K562 (cell line): ENCODE data around the gene ATPAF2. TPM values are rescaled to one million over a fixed set of nuclear protein-coding genes. Genes with fewer than 3 reads are reported as not detected.

Experiments
- ATAC-seq: fragments of 200-7000 bp; cut with Tn5 transposase; 3 replicates; pipeline ENCODE4 v1.9.1; 2020; ENCODE audit warnings: moderate library complexity
- BruUV-seq: library from RNA; stranded (reverse); fragments of 400-500 nt; replicated peaks from 2 replicates; lab custom pipeline; 2021; lab: Mats Ljungman, UMichigan
- CTCF ChIA-PET: fragments of 300-600 bp; formaldehyde crosslinking; extraction: SDS; loops from one replicate; lab custom pipeline; 2021; ENCODE audit warnings: low intra/inter-chr PET ratio; lab: Yijun Ruan, JAX
- POLR2A ChIA-PET: fragments of 300-600, 350-650 bp; sonication (Branson Sonifier 250); formaldehyde crosslinking; extraction: SDS; loops from one replicate; lab custom pipeline; 2021; ENCODE audit warnings: antibody characterized with exemption, inconsistent platforms; lab: Yijun Ruan, JAX
- DNase-seq, 4 experiments: peaks; one replicate each; pipeline versions ENCODE4 v3.0.0 to v3.0.0-alpha.2; 2011 to 2018; ENCODE audit warnings: low spot score in 3 of 4, mixed read lengths in 3 of 4; ENCODE audit errors: extremely low read depth in 1 of 4
- FAIRE-seq: peaks from 2 replicates; lab custom pipeline; 2011; peaks lifted over from hg19 to GRCh38; lab: Jason Lieb, UNC
- H2AFZ ChIP-seq: 2 replicates; pipeline ENCODE4 v1.6.0; 2011; ENCODE audit warnings: low read depth, low read length, control low read depth, inconsistent platforms
- H3K27ac ChIP-seq: fragments of 200-600 bp; 3 replicates; pipeline ENCODE4 v1.8.0; 2011; ENCODE audit warnings: low read depth, mild to moderate bottlenecking, control low read depth, inconsistent platforms, low read length, moderate library complexity, mixed read lengths; ENCODE audit errors: extremely low read depth
- H3K27me3 ChIP-seq, 2 experiments: fragments of 300-600 bp in 1 of 2; 2 replicates in 1 of 2; 3 replicates in 1 of 2; pipeline versions ENCODE4 v1.6.0 to v1.8.0; 2011; ENCODE audit warnings: inconsistent platforms in 2 of 2, low read length in 2 of 2, mild to moderate bottlenecking in 1 of 2, mixed read lengths in 1 of 2, moderate library complexity in 1 of 2; ENCODE audit not compliant: control insufficient read depth in 2 of 2, insufficient read depth in 2 of 2
- H3K36me3 ChIP-seq: fragments of 300-600 bp; 3 replicates; pipeline ENCODE4 v1.8.0; 2011; ENCODE audit warnings: mild to moderate bottlenecking, low read length, inconsistent platforms; ENCODE audit not compliant: control insufficient read depth, insufficient read depth
- H3K4me1 ChIP-seq, 2 experiments: fragments of 200-600 bp in 1 of 2; replicated peaks in 1 of 2; 2 replicates in 1 of 2; 3 replicates in 1 of 2; pipeline versions ENCODE4 v1.5.1 to v1.8.0; 2011; ENCODE audit warnings: inconsistent platforms in 2 of 2, low read length in 2 of 2, mild to moderate bottlenecking in 1 of 2, mixed read lengths in 1 of 2, moderate library complexity in 1 of 2; ENCODE audit not compliant: control insufficient read depth in 2 of 2, insufficient read depth in 2 of 2
- H3K4me2 ChIP-seq: 2 replicates; pipeline ENCODE4 v1.6.1; 2011; ENCODE audit warnings: low read length, control low read depth, inconsistent platforms, mixed read lengths; ENCODE audit not compliant: insufficient read depth
- H3K4me3 ChIP-seq: fragments of 200-600 bp; sonication (generic), shearing (Covaris generic); 2 replicates; pipeline ENCODE4 v1.5.1; 2016; ENCODE audit warnings: control low read depth, inconsistent platforms
- H3K79me2 ChIP-seq: fragments of 200-600 bp; 3 replicates; pipeline ENCODE4 v1.8.0; 2011; ENCODE audit warnings: low read length, inconsistent platforms; ENCODE audit not compliant: control insufficient read depth, insufficient read depth
- H3K9ac ChIP-seq, 2 experiments: 2 replicates each; pipeline versions ENCODE4 v1.6.0 to v1.6.1; 2011; ENCODE audit warnings: low read depth in 2 of 2, low read length in 2 of 2, control low read depth in 1 of 2, inconsistent platforms in 1 of 2, mild to moderate bottlenecking in 1 of 2, mixed read lengths in 1 of 2; ENCODE audit not compliant: insufficient read depth in 1 of 2
- H3K9me1 ChIP-seq: one replicate; pipeline ENCODE4 v1.6.0; 2011; ENCODE audit warnings: inconsistent platforms, mild to moderate bottlenecking, low read length, moderate library complexity; ENCODE audit not compliant: control insufficient read depth, insufficient read depth
- H3K9me3 ChIP-seq: replicated peaks from 2 replicates; pipeline ENCODE4 v1.5.1; 2011; ENCODE audit warnings: low read depth, low read length, inconsistent platforms; ENCODE audit not compliant: control insufficient read depth, insufficient read depth
- H4K20me1 ChIP-seq: replicated peaks from 2 replicates; pipeline ENCODE4 v1.6.1; 2011; ENCODE audit warnings: low read length, inconsistent platforms, mixed read lengths; ENCODE audit not compliant: control insufficient read depth, insufficient read depth
- CEBPB ChIP-seq: fragments of 450-650 bp; IDR thresholded peaks from 2 replicates; pipeline ENCODE4 v1.6.1; 2016; ENCODE audit warnings: missing genetic modification characterization, missing compliant biosample characterization
- CEBPG ChIP-seq, 3 experiments: fragments of 200-800 bp in 1 of 3; sonication (Bioruptor generic) in 1 of 3; sonication (generic) in 1 of 3; formaldehyde crosslinking in 1 of 3; IDR thresholded peaks in 2 of 3; conservative IDR thresholded peaks in 1 of 3; 2 replicates each; pipeline versions ENCODE4 v1.6.1 to v1.8.0; 2016 to 2022; ENCODE audit warnings: missing compliant biosample characterization in 2 of 3, missing genetic modification characterization in 2 of 3, mild to moderate bottlenecking in 1 of 3, missing genetic modification reagents in 1 of 3
- ZNF696 ChIP-seq: fragments of 250-450 bp; sonication (Bioruptor Pico); conservative IDR thresholded peaks from 2 replicates; pipeline ENCODE4 v1.4.0; 2020; ENCODE audit warnings: mild to moderate bottlenecking, moderate library complexity
- WGBS: fragments of 100-300 bp; shearing (Covaris generic); methylation state at CpG from one replicate; pipeline ENCODE4 v1.1.6; 2016; ENCODE audit warnings: low coverage, mixed read lengths; ENCODE audit not compliant: insufficient coverage; ENCODE audit errors: missing lambda C conversion rate; 5-methylcytosine and 5-hydroxymethylcytosine counted together
- in situ Hi-C: fragments of 300-500 bp; cut with MboI; formaldehyde crosslinking; loops from 4 replicates; pipeline ENCODE4 v1.15.0; 2018; ENCODE audit warnings: inconsistent platforms, mixed read lengths
- intact Hi-C: fragments of 100-400 bp; cut with micrococcal nuclease; formaldehyde crosslinking; loops from 2 replicates; pipeline ENCODE4 v1.14.2; 2022
- polyA plus RNA-seq, 8 experiments: library from polyadenylated mRNA; depleted of rRNA in 4 of 8; stranded (reverse) in 5 of 8; unstranded in 3 of 8; fragments of >200 nt; fragmentation: Nextera tagmentation in 2 of 8; fragmentation: Illumina TruSeq in 1 of 8; extraction: Ambion mirVana in 2 of 8; extraction: Trizol in 1 of 8; gene quantifications; 2 replicates each; pipeline versions ENCODE4 v1.2.1 to v1.2.3, GENCODE V29; 2011 to 2014; ENCODE audit warnings: inconsistent platforms in 1 of 8, missing spikeins in 1 of 8
- total RNA-seq, 7 experiments: library from RNA; depleted of rRNA in 6 of 7; stranded (reverse); fragments of >200 nt in 6 of 7; fragmentation: Illumina TruSeq in 2 of 7; extraction: Trizol in 2 of 7; gene quantifications; 2 replicates each; pipeline versions ENCODE4 v1.2.1 to v1.2.3, GENCODE V29; 2011 to 2021; ENCODE audit warnings: low replicate concordance in 1 of 7

The ATPAF2 gene
- total and polyA plus RNA-seq, 9 of the 15 experiments (the other 6 are each of a cell fraction or from before 2014, with no cell fraction given), result 2.1 to 19.2 (median 11.3) TPM

GRCh38 chr17:18025945-18026776 lies 12.8 kb downstream of the ATPAF2 start:
- no peaks in the 10 kb centered on the region for H3K27me3 ChIP-seq
- H4K20me1 ChIP-seq, result no peaks in the 10 kb centered on the region; the same call in 1 of the 2 replicates
- no peak overlapping the region for H3K4me2 ChIP-seq
- no peak for TF ChIP-seq ZNF696 (CRISPR knock-in tag)
- 0 out of 2 replicates have a peak, but pooled peaks have one; percentile 15 for TF ChIP-seq CEBPG (CRISPR knock-in tag; IDR thresholded peaks at IDR 0.05)
- TF ChIP-seq CEBPG (tag; conservative IDR thresholded peaks at IDR 0.05 in 1 of 2, IDR thresholded peaks at IDR 0.05 in 1 of 2), result no peak
- TF ChIP-seq CEBPB (tag), result peak; percentile 28; the same call in 1 of the 2 replicates
- CTCF ChIA-PET, result interaction anchor here (0.5 kb wide), 1 partner anchor 135 kb away, joined by 3 read pairs; no protein-coding TSS in a partner anchor
- peaks cover 3% of the 10 kb centered on the region for H3K9me1 ChIP-seq
- H3K9ac ChIP-seq, result no peak overlapping the region
- in situ Hi-C loops, result loop anchor here (5.0 kb wide), 1 partner anchor 144 kb away; no protein-coding TSS in a partner anchor
- FAIRE-seq (no peak), ATAC-seq (no peak), DNase-seq (no peak)
- no TSS peak for BruUV-seq
- peaks cover 22% of the 10 kb centered on the region; the same call in 2 of the 3 replicates for H3K36me3 ChIP-seq
- intact Hi-C loops, result no loop called here
- no peak overlapping the region for H3K4me3 ChIP-seq
- no peaks in the 10 kb centered on the region for H3K79me2 ChIP-seq
- no peak overlapping the region; the same call in 2 of the 3 replicates for H3K27ac ChIP-seq
- H2AFZ ChIP-seq, result no peak overlapping the region
- WGBS, result 70% methylated on average over 8 of the region's 11 CpGs
- no peaks in the 10 kb centered on the region for H3K9me3 ChIP-seq
- POLR2A ChIA-PET, result no interaction called here
- H3K4me1 ChIP-seq, result peaks cover 0 to 12% of the 10 kb centered on the region in 2 experiments; a peak in 3 of 5 replicates
